Activated naive CD8-positive, alpha-beta T cell treated with anti-CD3 and anti-CD28 coated beads, Interleukin-2, amount 10 ng/mL, durations not matched to agents 7 days and 5 days (primary cell): Measurements from ENCODE around the gene PCDHGB2. TPM values are rescaled to one million over a fixed set of nuclear protein-coding genes. Genes with fewer than 3 reads are reported as not detected.
A peak's percentile ranks its signal among the peaks of the same experiment; 100 is the strongest.
"Not testable (repeated sequence)": the region's sequence is repeated elsewhere in the genome, so short reads cannot be mapped to it uniquely, and the experiment has no call there.

Experiments
- ATAC-seq: fragments of 150-1000 bp; cut with Tn5 transposase; one replicate; pipeline ENCODE4 v1.10.0; 2021; ENCODE audit warnings: low read depth, moderate library complexity
- POLR2A ChIA-PET: fragments of 350-600 bp; sonication (Branson Sonifier 250); formaldehyde crosslinking; loops from one replicate; lab custom pipeline; 2021; ENCODE audit warnings: antibody characterized with exemption; lab: Charles Lee
- DNase-seq: peaks from one replicate; pipeline ENCODE4 v3.0.0; 2021
- H3K27ac Mint-ChIP-seq: one replicate; pipeline ENCODE4 v1.8.0; 2022; ENCODE audit warnings: mild to moderate bottlenecking, mixed read lengths
- H3K27me3 Mint-ChIP-seq: one replicate; pipeline ENCODE4 v1.8.0; 2022; ENCODE audit warnings: mild to moderate bottlenecking, moderate library complexity, mixed read lengths
- H3K36me3 Mint-ChIP-seq: one replicate; pipeline ENCODE4 v1.8.0; 2021; ENCODE audit warnings: mild to moderate bottlenecking, mixed read lengths
- H3K4me1 Mint-ChIP-seq: one replicate; pipeline ENCODE4 v1.8.0; 2021; ENCODE audit warnings: mixed read lengths
- H3K4me3 Mint-ChIP-seq: one replicate; pipeline ENCODE4 v1.8.0; 2022; ENCODE audit warnings: mild to moderate bottlenecking, moderate library complexity, mixed read lengths
- H3K9me3 Mint-ChIP-seq: one replicate; pipeline ENCODE4 v1.8.0; 2021; ENCODE audit warnings: mixed read lengths
- total RNA-seq, 2 experiments: library from RNA; stranded (reverse); gene quantifications; one replicate each; pipeline ENCODE4 v1.2.3, GENCODE V29; 2021

PCDHGB2 gene
- total RNA-seq, 2 experiments from 2014 or later, result 0.64 to 0.88 TPM

GRCh38 chr5:141382469-141383294, 22.9 kb downstream of the PCDHGB2 start, which contains the start of gene PCDHGA7:
PCDHGA7 (plus strand) TSS chr5:141382742; CDS start chr5:141382900, 158 bp downstream.
- no peak for DNase-seq
- H3K9me3 Mint-ChIP-seq, result peaks cover 14% of the 10 kb centered on the region
- H3K36me3 Mint-ChIP-seq, result no peaks in the 10 kb centered on the region
- H3K4me1 Mint-ChIP-seq, result no peaks in the 10 kb centered on the region
- ATAC-seq, result no peak
- POLR2A ChIA-PET, result no interaction called here
- H3K4me3 Mint-ChIP-seq, result peak within 1 kb of the TSS; percentile 64
- no peak within 1 kb of the TSS for H3K27ac Mint-ChIP-seq
- peaks cover 27% of the 10 kb centered on the region for H3K27me3 Mint-ChIP-seq

- no peak for DNase-seq
- H3K4me1 Mint-ChIP-seq, result no peaks in the 10 kb centered on the region
- H3K27ac Mint-ChIP-seq, result no peak overlapping the region
- no peak for ATAC-seq
- POLR2A ChIA-PET, result no interaction called here
- H3K27me3 Mint-ChIP-seq, result peaks cover 29% of the 10 kb centered on the region
- H3K9me3 Mint-ChIP-seq, result peaks cover 16% of the 10 kb centered on the region
- H3K4me3 Mint-ChIP-seq, result no peak overlapping the region
- H3K36me3 Mint-ChIP-seq, result peaks cover under 1% of the 10 kb centered on the region
These were observed 23.6 kb downstream of the PCDHGB2 start for GRCh38 chr5:141383345-141383744.

GRCh38 chr5:141384471-141385267, 24.9 kb downstream of the PCDHGB2 start:
- no peak overlapping the region for H3K27ac Mint-ChIP-seq
- no peak for ATAC-seq
- POLR2A ChIA-PET, result no interaction called here
- peaks cover 38% of the 10 kb centered on the region for H3K27me3 Mint-ChIP-seq
- H3K9me3 Mint-ChIP-seq, result peaks cover 19% of the 10 kb centered on the region
- H3K4me1 Mint-ChIP-seq, result no peaks in the 10 kb centered on the region
- DNase-seq, result no peak
- peaks cover 3% of the 10 kb centered on the region for H3K36me3 Mint-ChIP-seq
- H3K4me3 Mint-ChIP-seq, result no peak overlapping the region

- peak; percentile 52 for DNase-seq
- peak within 1 kb of the TSS; percentile 56 for H3K27ac Mint-ChIP-seq
- peak within 1 kb of the TSS; percentile 30 for H3K4me3 Mint-ChIP-seq
- H3K9me3 Mint-ChIP-seq, result peaks cover 18% of the 10 kb centered on the region
- POLR2A ChIA-PET, H3K36me3 Mint-ChIP-seq, H3K4me1 Mint-ChIP-seq: not testable (repeated sequence)
- H3K27me3 Mint-ChIP-seq, result peaks cover 36% of the 10 kb centered on the region
- ATAC-seq, result peak; percentile 58
These were observed 27.9 kb downstream of the PCDHGB2 start, which contains the start of gene PCDHGB4 for GRCh38 chr5:141387557-141388311. PCDHGB4 (plus strand) TSS chr5:141387698; CDS start chr5:141387885, 187 bp downstream.

- no peak for ATAC-seq
- Mint-ChIP-seq H3K36me3 (peaks cover 7% of the 10 kb centered on the region), H3K9me3 (peaks cover 21% of the 10 kb centered on the region), H3K4me3 (no peak overlapping the region), H3K27me3 (peaks cover 30% of the 10 kb centered on the region), H3K4me1 (no peaks in the 10 kb centered on the region), H3K27ac (peak overlapping the region; percentile 56)
- POLR2A ChIA-PET, result no interaction called here
- no peak for DNase-seq
These were observed 28.9 kb downstream of the PCDHGB2 start for GRCh38 chr5:141388661-141389060.

- Mint-ChIP-seq H3K4me3 (no peak overlapping the region), H3K27ac (peak overlapping the region; percentile 70), H3K27me3 (peaks cover 36% of the 10 kb centered on the region), H3K4me1 (no peaks in the 10 kb centered on the region), H3K9me3 (peaks cover 25% of the 10 kb centered on the region), H3K36me3 (peaks cover 7% of the 10 kb centered on the region)
- DNase-seq, result peak; percentile 25
- POLR2A ChIA-PET, result no interaction called here
- no peak for ATAC-seq
These were observed 29.6 kb downstream of the PCDHGB2 start for GRCh38 chr5:141389153-141390042.

- Mint-ChIP-seq H3K4me1 (no peaks in the 10 kb centered on the region), H3K9me3 (peaks cover 23% of the 10 kb centered on the region), H3K4me3 (no peak within 1 kb of the TSS), H3K27ac (no peak within 1 kb of the TSS), H3K36me3 (peaks cover 7% of the 10 kb centered on the region), H3K27me3 (peaks cover 48% of the 10 kb centered on the region)
- ATAC-seq (no peak), DNase-seq (no peak)
- POLR2A ChIA-PET, result no interaction called here
These were observed 32.8 kb downstream of the PCDHGB2 start, which contains the start of gene PCDHGA8 for GRCh38 chr5:141392429-141393198. PCDHGA8 (plus strand) TSS chr5:141392633; CDS start chr5:141392814, 181 bp downstream.

GRCh38 chr5:141393267-141393666, 33.5 kb downstream of the PCDHGB2 start:
- POLR2A ChIA-PET, result no interaction called here

GRCh38 chr5:141394401-141395187, 34.8 kb downstream of the PCDHGB2 start:
- peaks cover 21% of the 10 kb centered on the region for H3K9me3 Mint-ChIP-seq
- H3K27me3 Mint-ChIP-seq, result peaks cover 46% of the 10 kb centered on the region
- H3K4me3 Mint-ChIP-seq, H3K36me3 Mint-ChIP-seq, DNase-seq, ATAC-seq, H3K4me1 Mint-ChIP-seq, POLR2A ChIA-PET, H3K27ac Mint-ChIP-seq: not testable (repeated sequence)

More at GRCh38 chr5:141393267-141393666, 33.5 kb downstream of the PCDHGB2 start:
- ATAC-seq (no peak), DNase-seq (no peak)
- no peak overlapping the region for H3K4me3 Mint-ChIP-seq
- peaks cover 7% of the 10 kb centered on the region for H3K36me3 Mint-ChIP-seq
- H3K9me3 Mint-ChIP-seq, result peaks cover 22% of the 10 kb centered on the region
- no peak overlapping the region for H3K27ac Mint-ChIP-seq
- H3K4me1 Mint-ChIP-seq, result no peaks in the 10 kb centered on the region
- peaks cover 47% of the 10 kb centered on the region for H3K27me3 Mint-ChIP-seq

- ATAC-seq, result peak; percentile 63
- Mint-ChIP-seq H3K9me3 (peaks cover 21% of the 10 kb centered on the region), H3K27me3 (peaks cover 52% of the 10 kb centered on the region), H3K4me3 (peak within 1 kb of the TSS; percentile 37)
- H3K27ac Mint-ChIP-seq, POLR2A ChIA-PET, H3K4me1 Mint-ChIP-seq, H3K36me3 Mint-ChIP-seq, DNase-seq: not testable (repeated sequence)
These were observed 38.2 kb downstream of the PCDHGB2 start, which contains the start of gene PCDHGB5 for GRCh38 chr5:141397756-141398551. PCDHGB5 (plus strand) TSS chr5:141397947; CDS start chr5:141398128, 181 bp downstream.
